ENCODE measurements around the gene PCDHGA9.
"Not testable (repeated sequence)": the region's sequence is repeated elsewhere in the genome, so short reads cannot be mapped to it uniquely, and the experiment has no call there.

Gene PCDHGA9

DNA sequence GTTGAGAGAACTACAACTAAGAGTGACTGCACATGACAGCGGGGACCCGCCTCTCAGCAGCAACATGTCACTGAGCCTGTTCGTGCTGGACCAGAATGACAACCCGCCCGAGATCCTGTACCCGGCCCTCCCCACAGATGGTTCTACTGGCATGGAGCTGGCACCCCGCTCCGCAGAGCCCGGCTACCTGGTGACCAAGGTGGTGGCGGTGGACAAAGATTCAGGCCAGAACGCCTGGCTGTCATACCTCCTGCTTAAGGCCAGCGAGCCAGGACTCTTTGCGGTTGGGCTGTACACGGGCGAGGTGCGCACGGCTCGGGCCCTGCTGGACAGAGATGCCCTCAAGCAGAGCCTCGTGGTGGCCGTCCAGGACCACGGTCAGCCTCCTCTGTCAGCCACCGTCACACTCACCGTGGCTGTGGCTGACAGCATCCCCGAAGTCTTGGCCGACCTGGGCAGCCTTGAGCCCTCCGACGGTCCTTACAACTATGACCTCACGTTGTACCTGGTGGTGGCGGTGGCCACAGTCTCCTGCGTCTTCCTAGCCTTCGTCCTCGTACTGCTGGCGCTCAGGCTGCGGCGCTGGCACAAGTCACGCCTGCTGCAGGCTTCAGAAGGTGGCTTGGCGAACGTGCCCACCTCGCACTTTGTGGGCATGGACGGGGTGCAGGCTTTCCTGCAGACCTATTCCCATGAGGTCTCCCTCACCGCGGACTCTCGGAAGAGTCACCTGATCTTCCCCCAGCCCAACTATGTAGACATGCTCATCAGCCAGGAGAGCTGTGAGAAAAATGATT lies 17.9 kb upstream of the PCDHGA9 start:
- DNase-seq (ENCODE audit: low read depth): no peak

DNA sequence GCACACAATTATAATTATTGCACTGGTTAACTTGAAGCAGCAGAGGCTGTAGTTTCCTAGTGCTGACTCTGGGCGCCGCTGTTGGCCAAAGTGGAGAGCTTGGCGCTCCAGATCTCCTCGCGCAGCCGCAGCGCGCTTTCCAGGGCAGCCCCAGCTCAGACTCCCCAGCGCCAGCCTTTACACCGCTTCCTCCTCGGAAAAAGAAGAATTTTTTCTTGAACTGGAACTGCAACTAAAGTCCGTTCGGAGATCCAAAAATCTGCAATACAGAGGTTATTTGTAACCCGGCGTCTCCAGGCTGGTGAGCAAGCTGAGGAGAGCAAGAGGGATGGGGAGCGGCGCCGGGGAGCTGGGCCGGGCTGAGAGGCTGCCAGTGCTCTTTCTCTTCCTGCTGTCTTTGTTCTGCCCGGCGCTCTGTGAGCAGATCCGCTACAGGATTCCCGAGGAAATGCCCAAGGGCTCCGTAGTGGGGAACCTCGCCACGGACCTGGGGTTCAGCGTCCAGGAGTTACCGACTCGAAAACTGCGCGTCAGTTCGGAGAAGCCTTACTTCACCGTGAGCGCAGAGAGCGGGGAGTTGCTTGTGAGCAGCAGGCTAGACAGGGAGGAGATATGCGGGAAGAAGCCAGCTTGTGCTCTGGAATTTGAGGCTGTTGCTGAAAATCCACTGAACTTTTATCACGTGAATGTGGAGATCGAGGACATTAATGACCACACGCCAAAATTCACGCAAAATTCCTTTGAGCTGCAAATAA lies 14.8 kb upstream of the PCDHGA9 start, which contains the start of gene PCDHGB4:
TSS of gene PCDHGB4 (plus strand) at position 142 of the 755 bp plus-strand sequence. CDS start at position 329, 187 bp downstream.
- DNase-seq (ENCODE audit: low read depth): not testable (repeated sequence)

DNA sequence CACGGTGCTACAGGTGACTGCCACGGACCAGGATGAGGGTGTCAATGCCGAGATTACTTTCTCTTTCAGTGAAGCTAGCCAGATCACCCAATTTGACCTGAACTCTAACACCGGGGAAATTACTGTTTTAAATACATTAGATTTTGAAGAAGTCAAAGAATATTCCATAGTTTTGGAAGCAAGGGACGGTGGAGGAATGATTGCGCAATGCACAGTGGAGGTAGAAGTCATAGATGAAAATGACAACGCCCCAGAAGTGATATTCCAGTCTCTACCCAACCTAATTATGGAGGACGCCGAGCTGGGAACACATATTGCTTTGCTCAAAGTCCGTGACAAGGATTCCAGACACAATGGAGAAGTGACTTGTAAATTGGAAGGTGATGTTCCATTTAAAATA lies 13.9 kb upstream of the PCDHGA9 start:
- DNase-seq (ENCODE audit: low read depth): no peak

- no peak for DNase-seq (ENCODE audit: low read depth)
Measured at GRCh38 chr5:141389153-141390042, 13.2 kb upstream of the PCDHGA9 start.

GRCh38 chr5:141392429-141393198 lies 10.0 kb upstream of the PCDHGA9 start, which contains the start of gene PCDHGA8:
PCDHGA8 (plus strand) TSS chr5:141392633; CDS start chr5:141392814, 181 bp downstream.
- no peak for DNase-seq (ENCODE audit: low read depth)

GRCh38 chr5:141393267-141393666 lies 9.3 kb upstream of the PCDHGA9 start:
- no peak for DNase-seq (ENCODE audit: low read depth)

DNA sequence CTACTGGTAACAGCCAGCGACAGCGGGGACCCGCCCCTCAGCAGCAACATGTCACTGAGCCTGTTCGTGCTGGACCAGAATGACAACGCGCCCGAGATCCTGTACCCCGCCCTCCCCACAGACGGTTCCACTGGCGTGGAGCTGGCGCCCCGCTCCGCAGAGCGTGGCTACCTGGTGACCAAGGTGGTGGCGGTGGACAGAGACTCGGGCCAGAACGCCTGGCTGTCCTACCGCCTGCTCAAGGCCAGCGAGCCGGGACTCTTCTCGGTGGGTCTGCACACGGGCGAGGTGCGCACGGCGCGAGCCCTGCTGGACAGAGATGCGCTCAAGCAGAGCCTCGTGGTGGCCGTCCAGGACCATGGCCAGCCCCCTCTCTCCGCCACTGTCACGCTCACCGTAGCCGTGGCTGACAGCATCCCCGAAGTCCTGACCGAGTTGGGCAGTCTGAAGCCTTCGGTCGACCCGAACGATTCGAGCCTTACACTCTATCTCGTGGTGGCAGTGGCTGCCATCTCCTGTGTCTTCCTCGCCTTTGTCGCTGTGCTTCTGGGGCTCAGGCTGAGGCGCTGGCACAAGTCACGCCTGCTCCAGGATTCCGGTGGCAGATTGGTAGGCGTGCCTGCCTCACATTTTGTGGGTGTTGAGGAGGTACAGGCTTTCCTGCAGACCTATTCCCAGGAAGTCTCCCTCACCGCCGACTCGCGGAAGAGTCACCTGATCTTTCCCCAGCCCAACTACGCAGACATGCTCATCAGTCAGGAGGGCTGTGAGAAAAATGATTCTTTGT lies 8.0 kb upstream of the PCDHGA9 start:
- not testable (repeated sequence) for DNase-seq (ENCODE audit: low read depth)

DNA sequence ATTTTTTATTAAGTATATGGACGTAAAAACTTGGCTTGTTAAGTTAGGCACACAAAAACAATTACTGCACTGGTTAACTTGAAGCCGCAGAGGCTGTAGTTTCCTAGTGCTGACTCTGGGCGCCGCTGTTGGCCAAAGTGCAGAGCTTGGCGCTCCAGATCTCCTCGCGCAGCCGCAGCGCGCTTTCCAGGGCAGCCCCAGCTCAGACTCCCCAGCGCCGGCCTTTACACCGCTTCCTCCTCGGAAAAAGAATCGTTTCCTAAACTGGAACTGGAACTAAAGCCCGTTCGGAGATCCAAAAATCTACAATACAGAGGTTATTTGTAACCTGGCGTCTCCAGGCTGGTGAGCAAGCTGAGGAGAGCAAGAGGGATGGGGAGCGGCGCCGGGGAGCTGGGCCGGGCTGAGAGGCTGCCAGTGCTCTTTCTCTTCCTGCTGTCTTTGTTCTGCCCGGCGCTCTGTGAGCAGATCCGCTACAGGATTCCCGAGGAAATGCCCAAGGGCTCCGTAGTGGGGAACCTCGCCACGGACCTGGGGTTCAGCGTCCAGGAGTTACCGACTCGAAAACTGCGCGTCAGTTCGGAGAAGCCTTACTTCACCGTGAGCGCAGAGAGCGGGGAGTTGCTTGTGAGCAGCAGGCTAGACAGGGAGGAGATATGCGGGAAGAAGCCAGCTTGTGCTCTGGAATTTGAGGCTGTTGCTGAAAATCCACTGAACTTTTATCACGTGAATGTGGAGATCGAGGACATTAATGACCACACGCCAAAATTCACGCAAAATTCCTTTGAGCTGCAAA lies 4.6 kb upstream of the PCDHGA9 start, which contains the start of gene PCDHGB5:
TSS of gene PCDHGB5 (plus strand) at position 192 of the 796 bp plus-strand sequence. CDS start at position 373, 181 bp downstream.
- DNase-seq (ENCODE audit: low read depth): not testable (repeated sequence)

DNA sequence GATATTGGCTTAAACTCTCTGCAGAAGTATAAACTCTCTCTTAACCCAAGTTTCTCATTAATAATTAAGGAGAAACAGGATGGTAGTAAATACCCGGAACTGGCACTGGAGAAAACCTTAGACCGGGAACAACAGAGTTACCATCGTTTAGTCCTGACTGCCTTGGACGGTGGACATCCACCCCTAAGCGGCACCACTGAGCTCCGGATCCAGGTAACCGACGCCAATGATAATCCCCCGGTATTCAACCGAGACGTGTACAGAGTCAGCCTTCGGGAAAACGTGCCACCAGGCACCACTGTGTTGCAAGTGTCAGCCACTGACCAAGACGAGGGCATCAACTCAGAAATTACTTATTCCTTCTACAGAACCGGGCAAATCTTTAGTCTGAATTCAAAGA lies 4.0 kb upstream of the PCDHGA9 start:
- DNase-seq (ENCODE audit: low read depth): no peak

DNA sequence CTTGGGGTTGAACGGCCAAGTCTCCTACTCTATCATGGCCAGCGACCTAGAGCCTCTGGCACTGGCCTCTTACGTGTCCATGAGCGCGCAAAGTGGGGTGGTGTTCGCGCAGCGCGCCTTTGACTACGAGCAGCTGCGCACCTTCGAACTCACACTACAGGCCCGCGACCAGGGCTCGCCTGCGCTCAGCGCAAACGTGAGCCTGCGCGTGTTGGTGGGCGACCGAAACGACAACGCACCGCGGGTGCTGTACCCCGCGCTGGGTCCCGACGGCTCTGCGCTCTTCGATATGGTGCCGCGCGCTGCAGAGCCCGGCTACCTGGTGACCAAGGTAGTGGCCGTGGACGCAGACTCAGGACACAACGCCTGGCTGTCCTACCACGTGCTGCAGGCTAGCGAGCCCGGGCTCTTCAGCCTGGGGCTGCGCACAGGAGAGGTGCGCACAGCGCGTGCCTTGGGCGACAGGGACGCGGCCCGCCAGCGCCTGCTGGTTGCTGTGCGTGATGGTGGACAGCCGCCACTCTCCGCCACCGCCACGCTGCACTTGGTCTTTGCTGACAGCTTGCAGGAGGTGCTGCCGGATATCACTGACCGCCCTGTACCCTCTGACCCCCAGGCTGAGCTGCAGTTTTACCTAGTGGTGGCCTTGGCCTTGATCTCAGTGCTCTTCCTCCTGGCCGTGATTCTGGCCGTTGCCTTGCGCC lies 2.9 kb upstream of the PCDHGA9 start:
- DNase-seq (ENCODE audit: low read depth): no peak

GRCh38 chr5:141403387-141403786 lies 809 bp downstream of the PCDHGA9 start:
- DNase-seq (ENCODE audit: low read depth): no peak

DNA sequence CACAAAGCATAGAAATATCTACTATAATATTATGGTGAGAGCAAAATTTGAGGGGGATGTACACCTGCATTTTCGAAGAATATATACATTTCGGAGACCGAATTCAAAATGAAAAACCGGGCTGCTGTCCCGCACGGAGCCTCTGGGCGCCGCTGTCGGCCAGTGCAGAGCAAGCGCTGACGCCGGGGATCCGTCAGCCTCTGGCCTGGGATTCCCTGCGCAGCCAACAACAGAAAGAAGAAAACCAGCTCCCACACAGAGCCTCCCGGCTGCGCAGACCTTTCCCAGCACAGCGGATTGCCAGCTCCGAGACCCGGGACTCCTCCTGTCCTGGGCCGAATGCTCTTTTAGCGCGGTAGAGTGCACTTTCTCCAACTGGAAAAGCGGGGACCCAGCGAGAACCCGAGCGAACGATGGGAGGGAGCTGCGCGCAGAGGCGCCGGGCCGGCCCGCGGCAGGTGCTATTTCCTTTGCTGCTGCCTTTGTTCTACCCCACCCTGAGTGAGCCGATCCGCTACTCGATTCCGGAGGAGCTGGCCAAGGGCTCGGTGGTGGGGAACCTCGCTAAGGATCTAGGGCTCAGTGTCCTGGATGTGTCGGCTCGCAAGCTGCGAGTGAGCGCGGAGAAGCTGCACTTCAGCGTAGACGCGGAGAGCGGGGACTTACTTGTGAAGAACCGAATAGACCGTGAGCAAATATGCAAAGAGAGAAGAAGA lies 5.4 kb downstream of the PCDHGA9 start, which contains the start of gene PCDHGB6:
TSS of gene PCDHGB6 (plus strand) at position 232 of the 716 bp plus-strand sequence. CDS start at position 414, 182 bp downstream.
- not testable (repeated sequence) for DNase-seq (ENCODE audit: low read depth)

- DNase-seq (ENCODE audit: low read depth): no peak
Measured at GRCh38 chr5:141409598-141410306, 7.2 kb downstream of the PCDHGA9 start.

- no peak for DNase-seq (ENCODE audit: low read depth)
Measured at GRCh38 chr5:141411575-141411974, 9.0 kb downstream of the PCDHGA9 start.

GRCh38 chr5:141412854-141413539 lies 10.4 kb downstream of the PCDHGA9 start, which contains the start of gene PCDHGA10:
PCDHGA10 (plus strand) TSS chr5:141412987; CDS start chr5:141413176, 189 bp downstream.
- no peak for DNase-seq (ENCODE audit: low read depth)

- DNase-seq (ENCODE audit: low read depth): no peak
Measured at GRCh38 chr5:141413540-141414069, 11.0 kb downstream of the PCDHGA9 start.

Measured in HS-27A (cell line).